ENCODE measurements around the gene THBD.

The THBD gene

GRCh38 chr20:23077277-23077676 is 27.8 kb upstream of the THBD start:
- no peaks in the 10 kb centered on the region for H4K20me1 ChIP-seq (ENCODE audit: insufficient read depth, low read length)
- H2AFZ ChIP-seq (ENCODE audit: low read length), result no peak overlapping the region
- no peaks in the 10 kb centered on the region for H3K36me3 ChIP-seq (ENCODE audit: insufficient read depth, low read length)
- H3K9ac ChIP-seq (ENCODE audit: low read length), result no peak overlapping the region
- H3K79me2 ChIP-seq (ENCODE audit: insufficient read depth, low read length), result no peaks in the 10 kb centered on the region
- TF ChIP-seq CTCF (IDR thresholded peaks at IDR 0.05; ENCODE audit: low read length) (no peak), EZH2 (IDR thresholded peaks at IDR 0.05; ENCODE audit: borderline replicate concordance, low read length) (no peak)
- no peak overlapping the region for H3K4me2 ChIP-seq (ENCODE audit: low read length)
- H3K9me3 ChIP-seq (ENCODE audit: low read length), result no peaks in the 10 kb centered on the region
- no peak overlapping the region for H3K27ac ChIP-seq (ENCODE audit: low read depth, low read length, poor library complexity, severe bottlenecking)
- no peaks in the 10 kb centered on the region for H3K27me3 ChIP-seq (ENCODE audit: insufficient read depth, low read length)
- no peaks in the 10 kb centered on the region for H3K4me1 ChIP-seq (ENCODE audit: insufficient read depth, low read length, severe bottlenecking)
- no peak overlapping the region for H3K4me3 ChIP-seq (ENCODE audit: low read depth, low read length, poor library complexity, severe bottlenecking)
- no peaks in the 10 kb centered on the region for H3F3A ChIP-seq (ENCODE audit: insufficient read depth, low read length)
- no peaks in the 10 kb centered on the region for H3K9me2 ChIP-seq (ENCODE audit: low read depth, low read length)

DNA sequence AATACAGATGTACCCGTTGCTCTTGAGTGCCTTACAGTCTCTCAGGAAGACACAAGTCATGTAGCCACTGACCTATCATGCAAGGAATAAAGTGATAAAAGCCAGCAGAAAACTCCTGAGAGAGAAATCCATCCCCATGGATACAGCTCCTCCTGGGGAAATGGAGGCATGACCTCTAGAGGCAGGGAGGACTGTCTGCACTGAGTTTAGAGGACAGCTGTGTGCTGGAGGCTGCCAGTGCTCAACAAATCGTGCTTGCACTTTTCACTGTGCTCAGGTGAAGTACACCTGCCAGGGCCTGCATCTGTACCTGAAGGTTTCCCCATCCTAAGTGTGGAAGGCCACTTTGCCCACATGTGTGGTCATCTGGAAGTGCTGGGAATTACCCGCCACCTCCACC is 24.6 kb upstream of the THBD start:
- no peak for TF ChIP-seq EZH2 (IDR thresholded peaks at IDR 0.05; ENCODE audit: borderline replicate concordance, low read length)
- no peak for TF ChIP-seq CTCF (IDR thresholded peaks at IDR 0.05; ENCODE audit: low read length)
- Histone ChIP-seq H4K20me1 (ENCODE audit: insufficient read depth, low read length) (no peaks in the 10 kb centered on the region), H2AFZ (ENCODE audit: low read length) (no peak overlapping the region), H3K9me3 (ENCODE audit: low read length) (no peaks in the 10 kb centered on the region), H3F3A (ENCODE audit: insufficient read depth, low read length) (no peaks in the 10 kb centered on the region), H3K27me3 (ENCODE audit: insufficient read depth, low read length) (no peaks in the 10 kb centered on the region), H3K9ac (ENCODE audit: low read length) (no peak overlapping the region), H3K9me2 (ENCODE audit: low read depth, low read length) (no peaks in the 10 kb centered on the region), H3K27ac (ENCODE audit: low read depth, low read length, poor library complexity, severe bottlenecking) (no peak overlapping the region), H3K79me2 (ENCODE audit: insufficient read depth, low read length) (no peaks in the 10 kb centered on the region), H3K4me3 (ENCODE audit: low read depth, low read length, poor library complexity, severe bottlenecking) (no peak overlapping the region), H3K4me2 (ENCODE audit: low read length) (no peak overlapping the region), H3K4me1 (ENCODE audit: insufficient read depth, low read length, severe bottlenecking) (no peaks in the 10 kb centered on the region), H3K36me3 (ENCODE audit: insufficient read depth, low read length) (no peaks in the 10 kb centered on the region; the same call in 1 of the 2 replicates)

GRCh38 chr20:23072892-23073586 is 23.6 kb upstream of the THBD start:
- H3K4me1 ChIP-seq (ENCODE audit: insufficient read depth, low read length, severe bottlenecking), result no peaks in the 10 kb centered on the region
- no peak overlapping the region for H2AFZ ChIP-seq (ENCODE audit: low read length)
- no peaks in the 10 kb centered on the region for H3F3A ChIP-seq (ENCODE audit: insufficient read depth, low read length)
- H3K4me3 ChIP-seq (ENCODE audit: low read depth, low read length, poor library complexity, severe bottlenecking), result no peak overlapping the region
- no peaks in the 10 kb centered on the region for H3K27me3 ChIP-seq (ENCODE audit: insufficient read depth, low read length)
- no peak overlapping the region for H3K4me2 ChIP-seq (ENCODE audit: low read length)
- TF ChIP-seq EZH2 (IDR thresholded peaks at IDR 0.05; ENCODE audit: borderline replicate concordance, low read length) (no peak), CTCF (IDR thresholded peaks at IDR 0.05; ENCODE audit: low read length) (no peak)
- H3K9ac ChIP-seq (ENCODE audit: low read length), result no peak overlapping the region
- H3K36me3 ChIP-seq (ENCODE audit: insufficient read depth, low read length), result no peaks in the 10 kb centered on the region; the same call in 1 of the 2 replicates
- no peaks in the 10 kb centered on the region for H3K79me2 ChIP-seq (ENCODE audit: insufficient read depth, low read length)
- H3K9me2 ChIP-seq (ENCODE audit: low read depth, low read length), result no peaks in the 10 kb centered on the region
- H4K20me1 ChIP-seq (ENCODE audit: insufficient read depth, low read length), result no peaks in the 10 kb centered on the region
- H3K27ac ChIP-seq (ENCODE audit: low read depth, low read length, poor library complexity, severe bottlenecking), result no peak overlapping the region
- H3K9me3 ChIP-seq (ENCODE audit: low read length), result no peaks in the 10 kb centered on the region
